ENCODE results near the gene TXNRD3. TPM values are rescaled to one million over a fixed set of nuclear protein-coding genes. Genes with fewer than 3 reads are reported as not detected.
A peak's percentile ranks its signal among the peaks of the same experiment; 100 is the strongest.

Gene TXNRD3
- total and polyA plus RNA-seq, 2 of the 4 experiments (the other 2 are of a cell fraction): 3.9 to 8.4 TPM

DNA sequence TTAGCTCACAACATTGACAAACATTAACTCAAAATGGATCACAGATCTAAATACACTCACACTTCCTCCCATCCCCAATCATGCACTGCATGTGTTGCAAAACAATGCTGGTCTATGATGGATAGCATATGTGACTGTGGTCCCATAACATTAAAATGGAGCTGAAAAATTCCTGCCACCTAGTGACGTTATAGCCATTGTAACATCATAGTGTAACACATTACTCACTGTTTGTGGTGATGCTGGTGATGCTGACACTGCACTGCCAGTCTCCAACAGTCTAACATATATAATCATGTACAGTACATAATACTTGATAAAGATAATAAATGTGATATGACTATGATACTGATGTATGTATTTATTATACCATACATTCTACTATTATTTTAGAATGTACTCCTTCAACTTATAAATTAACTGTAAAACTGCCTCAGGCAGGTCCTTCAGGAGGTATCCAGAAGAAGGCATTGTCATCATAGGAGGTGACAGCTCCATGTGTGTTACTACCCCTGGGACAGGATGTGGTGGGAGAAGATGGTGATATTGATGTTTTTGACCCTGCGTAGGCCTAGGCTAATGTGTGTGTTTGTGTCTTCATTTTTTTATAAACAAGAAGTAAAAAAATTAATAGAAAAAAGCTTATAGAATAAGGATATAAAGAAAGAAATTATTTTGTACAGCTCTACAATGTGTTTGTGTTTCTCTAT is 41.3 kb downstream of the TXNRD3 start:
- no peaks in the 10 kb centered on the region for H3K79me1 ChIP-seq (ENCODE audit: low read depth in 1 of 2, low read length in 2 of 2)
- no peak overlapping the region for H3K4me2 ChIP-seq (ENCODE audit: low read depth, low read length)
- no CpG with 5 or more reads among the region's 2 CpGs for WGBS, 2 experiments (ENCODE audit: extremely low coverage in 2 of 2, insufficient read length in 1 of 2)
- H3K56ac ChIP-seq (ENCODE audit: extremely low read depth, insufficient read depth, low read length): no peak overlapping the region
- no peak overlapping the region for H2AFZ ChIP-seq (replicated peaks; ENCODE audit: low read length, poor library complexity)
- H3K27me3 ChIP-seq (ENCODE audit: control insufficient read depth, insufficient read depth, low read length): no peaks in the 10 kb centered on the region
- intact Hi-C loops (cut with micrococcal nuclease) (no loop called here), dilution Hi-C loops (cut with HindIII; ENCODE audit: low sequenced_read_pairs, unreplicated experiment) (no loop called here), in situ Hi-C loops (cut with MboI; ENCODE audit: low sequenced_read_pairs) (no loop called here)
- H4K91ac ChIP-seq (ENCODE audit: insufficient read depth, low read depth, low read length): no peak overlapping the region
- H4K8ac ChIP-seq (ENCODE audit: low read depth in 2 of 2, low read length in 2 of 2): no peak overlapping the region
- no peak overlapping the region for H2AK9ac ChIP-seq (replicated peaks; ENCODE audit: low read depth, low read length, poor library complexity)
- peaks cover 5% of the 10 kb centered on the region for H3K9me1 ChIP-seq (ENCODE audit: insufficient read depth, low read length)
- DNase-seq (peak; percentile 11), ATAC-seq (ENCODE audit: low read depth) (no peak)
- no peak overlapping the region for H3K18ac ChIP-seq (ENCODE audit: low read depth, low read length)
- no peak overlapping the region for H2BK120ac ChIP-seq (ENCODE audit: low read depth, low read length)
- ChIA-PET POLR2A (ENCODE audit: unreplicated experiment) (no interaction called here), CTCF (no interaction called here)
- no peak overlapping the region for H2AK5ac ChIP-seq (ENCODE audit: low read depth, low read length)
- no TSS peak for BruUV-seq (replicated peaks)
- no peaks in the 10 kb centered on the region for H4K20me1 ChIP-seq (ENCODE audit: insufficient read depth, low read length)
- H2BK20ac ChIP-seq (ENCODE audit: low read depth, low read length): no peak overlapping the region
- H4K5ac ChIP-seq (ENCODE audit: low read depth, low read length): no peak overlapping the region
- no peaks in the 10 kb centered on the region for H3K9me3 ChIP-seq (ENCODE audit: control insufficient read depth, insufficient read depth, low read length)
- H3K36me3 ChIP-seq (ENCODE audit: control insufficient read depth, insufficient read depth, low read length): peaks cover 8% of the 10 kb centered on the region
- no peak overlapping the region for H3K4ac ChIP-seq (ENCODE audit: low read depth, low read length)
- H2BK5ac ChIP-seq (ENCODE audit: low read depth, low read length, poor library complexity, severe bottlenecking): no peak overlapping the region
- no peak overlapping the region for H3K14ac ChIP-seq (replicated peaks; ENCODE audit: low read depth, low read length)
- no peak overlapping the region for H3K27ac ChIP-seq (ENCODE audit: insufficient read depth, low read length)
- H3K4me1 ChIP-seq (ENCODE audit: control insufficient read depth, insufficient read depth, low read length): no peaks in the 10 kb centered on the region
- H3K4me3 ChIP-seq (ENCODE audit: insufficient read depth, low read depth, low read length): no peak overlapping the region
- TF ChIP-seq SMC3 (IDR thresholded peaks at IDR 0.05; ENCODE audit: low read depth, low read length) (no peak), CEBPB (IDR thresholded peaks at IDR 0.05; ENCODE audit: low read depth, low read length) (0 out of 2 replicates have a peak, but pooled peaks have one; percentile 7)
- H3K23ac ChIP-seq (ENCODE audit: low read depth, low read length): no peak overlapping the region
- no peak overlapping the region for H3K9ac ChIP-seq (ENCODE audit: low read depth, low read length)
- H2BK15ac ChIP-seq (ENCODE audit: low read depth, low read length): no peak overlapping the region
